ENCODE data around the gene WDR77. TPM values are rescaled to one million over a fixed set of nuclear protein-coding genes. Genes with fewer than 3 reads are reported as not detected.
A peak's percentile ranks its signal among the peaks of the same experiment; 100 is the strongest.

The WDR77 gene
- 54.6 TPM for total RNA-seq

GRCh38 chr1:111448918-111449702 is at the start of gene WDR77, which contains the start of gene ATP5PB:
WDR77 (minus strand) TSS chr1:111449256; CDS start chr1:111449169, 87 bp downstream.
ATP5PB (plus strand) TSS chr1:111449464; CDS start chr1:111449542, 78 bp downstream.
- peak; percentile 97 for DNase-seq (ENCODE audit: low spot score)

- no peak for DNase-seq (ENCODE audit: low spot score)
Measured at GRCh38 chr1:111497592-111497991, 48.5 kb upstream of the WDR77 start.

- no peak for DNase-seq (ENCODE audit: low spot score)
Measured at GRCh38 chr1:111496398-111496797, 47.3 kb upstream of the WDR77 start.

DNA sequence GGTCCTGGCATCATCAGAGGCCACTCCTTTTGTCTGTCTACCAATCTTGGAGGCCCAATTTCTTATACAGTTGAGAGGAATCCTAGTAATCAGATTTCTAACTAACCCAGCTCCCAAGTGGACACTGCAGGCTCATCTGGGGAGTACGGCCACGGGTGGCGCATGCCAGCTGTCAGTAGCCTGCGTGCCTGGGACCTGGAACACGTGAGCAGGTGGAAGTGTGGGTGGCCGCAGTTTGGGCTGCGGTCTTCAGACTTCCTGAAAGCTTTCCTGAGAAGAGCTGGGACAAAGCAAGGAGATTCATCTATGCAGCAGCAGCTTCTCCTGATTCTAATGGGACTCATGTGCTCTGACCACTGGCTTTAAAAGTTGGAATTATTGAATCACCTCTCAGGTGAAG is 42.0 kb upstream of the WDR77 start:
- no peak for DNase-seq (ENCODE audit: low spot score)

DNA sequence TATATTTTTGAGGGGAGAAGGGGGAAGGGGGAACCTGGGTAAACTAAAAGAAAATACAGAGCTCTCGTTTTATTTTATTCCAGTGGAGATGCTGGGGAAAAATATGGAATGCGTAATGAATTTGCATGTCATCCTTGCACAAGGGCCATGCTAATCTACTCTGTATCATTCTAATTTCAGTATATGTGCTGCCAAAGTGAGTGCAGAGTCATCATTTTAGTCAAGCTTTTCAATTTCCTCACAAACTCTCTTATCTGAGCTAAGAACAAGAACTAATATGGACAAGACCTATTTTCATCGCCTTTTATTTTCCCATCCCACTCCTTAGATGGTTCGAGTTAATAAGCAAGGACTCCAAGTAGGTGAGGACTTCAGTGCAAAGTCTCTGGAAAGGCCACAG is 41.2 kb upstream of the WDR77 start:
- no peak for DNase-seq (ENCODE audit: low spot score)

DNA sequence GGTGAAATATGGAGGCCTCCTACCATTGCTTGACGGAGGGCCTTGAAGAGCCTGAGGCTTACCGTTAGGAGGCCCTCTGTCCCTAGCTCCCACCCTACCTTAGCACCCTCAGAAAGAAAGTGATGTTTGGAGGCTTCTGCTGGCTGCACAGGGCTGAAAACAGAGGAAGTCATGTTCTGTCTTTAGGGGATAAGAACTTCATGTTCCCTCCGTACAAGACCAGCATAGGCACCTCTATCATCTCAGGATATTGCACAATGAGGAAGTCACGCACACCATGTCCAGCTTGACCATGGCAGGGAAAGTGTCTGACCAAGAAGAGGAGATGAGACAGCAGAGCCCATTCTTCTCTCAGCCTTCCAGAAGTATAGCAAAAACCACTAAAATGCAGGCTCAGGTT is 40.5 kb upstream of the WDR77 start:
- no peak for DNase-seq (ENCODE audit: low spot score)

GRCh38 chr1:111488669-111489068 is 39.6 kb upstream of the WDR77 start:
- no peak for DNase-seq (ENCODE audit: low spot score)

GRCh38 chr1:111487133-111487532 is 38.1 kb upstream of the WDR77 start:
- DNase-seq (ENCODE audit: low spot score) = no peak

GRCh38 chr1:111486431-111486830 is 37.4 kb upstream of the WDR77 start:
- DNase-seq (ENCODE audit: low spot score) = no peak

DNA sequence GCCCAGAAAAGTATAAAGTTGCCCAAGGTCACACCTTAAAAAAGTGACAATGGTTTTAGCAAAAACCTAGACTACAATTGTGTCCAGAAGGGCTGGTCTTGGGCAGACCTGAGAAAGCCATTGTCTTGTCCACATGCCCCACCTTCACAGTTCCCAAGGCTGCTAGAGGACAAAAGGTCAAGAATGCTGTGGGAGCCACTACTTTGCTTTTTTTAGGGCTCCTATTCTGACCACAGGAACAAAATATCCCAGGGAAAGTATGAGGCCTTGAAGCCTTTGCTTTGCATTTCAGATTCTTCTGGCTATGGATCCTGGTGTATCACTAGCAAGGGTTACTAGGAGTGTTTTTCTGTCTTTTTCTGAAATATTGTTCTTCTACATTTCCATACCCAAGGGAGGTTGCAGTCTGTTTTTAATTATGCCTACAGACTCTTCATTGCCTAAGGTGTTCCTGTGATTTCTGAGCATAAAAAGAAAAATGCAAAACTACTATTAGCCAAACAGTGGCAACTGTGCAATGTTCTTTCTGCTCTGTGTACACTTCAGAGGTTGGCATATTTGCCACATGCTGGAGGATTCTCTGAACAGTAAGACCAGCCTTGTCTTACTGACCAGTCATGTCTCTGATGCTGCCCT is 35.5 kb upstream of the WDR77 start:
- DNase-seq (ENCODE audit: low spot score) = no peak

DNA sequence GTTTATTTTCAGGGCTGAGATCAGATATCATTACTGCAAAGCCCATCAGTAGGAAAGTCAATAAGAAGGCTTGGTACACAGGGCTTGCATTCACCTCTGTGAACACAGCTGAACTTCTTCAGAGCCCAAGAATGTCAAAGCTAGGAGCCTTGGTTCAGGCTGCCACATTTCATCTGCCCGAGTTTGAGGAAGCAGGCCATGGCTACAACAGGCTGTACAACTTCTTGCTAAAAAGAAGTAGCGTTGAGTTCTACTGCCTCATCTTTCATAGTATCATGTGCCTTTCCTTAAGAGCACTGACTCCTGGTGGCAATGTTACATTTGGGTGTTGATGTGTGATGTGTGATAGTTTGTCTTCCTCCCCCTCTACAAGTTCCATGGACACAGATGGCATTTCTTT is 34.8 kb upstream of the WDR77 start:
- DNase-seq (ENCODE audit: low spot score) = no peak

- DNase-seq (ENCODE audit: low spot score) = no peak
Measured at GRCh38 chr1:111483166-111483565, 34.1 kb upstream of the WDR77 start.

- peak; percentile 84 for DNase-seq (ENCODE audit: low spot score)
Measured at GRCh38 chr1:111481387-111482221, 32.5 kb upstream of the WDR77 start.

DNA sequence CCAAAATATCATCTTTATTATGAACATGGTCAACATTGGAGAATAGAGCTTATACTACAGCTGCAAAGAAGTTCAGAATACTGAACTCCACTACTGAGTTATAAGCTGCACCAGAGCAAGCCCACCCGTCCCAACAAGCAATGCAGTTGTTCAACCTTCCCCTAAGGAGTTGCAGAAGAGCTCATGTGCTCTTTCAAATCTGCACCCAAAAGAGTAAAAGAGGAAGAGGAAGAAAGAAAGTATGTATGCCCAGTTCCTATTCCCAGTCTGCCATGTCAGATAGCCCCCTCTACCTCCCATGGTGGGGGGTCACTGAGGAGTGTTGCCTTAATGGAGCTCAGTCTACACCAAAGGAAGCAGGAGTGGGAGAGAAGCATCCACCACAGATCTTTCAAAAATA is 31.6 kb upstream of the WDR77 start:
- no peak for DNase-seq (ENCODE audit: low spot score)

GRCh38 chr1:111476761-111477309 is 27.8 kb upstream of the WDR77 start:
- no peak for DNase-seq (ENCODE audit: low spot score)

GRCh38 chr1:111476214-111476613 is 27.2 kb upstream of the WDR77 start:
- no peak for DNase-seq (ENCODE audit: low spot score)

- DNase-seq (ENCODE audit: low spot score) = no peak
Measured at GRCh38 chr1:111475701-111476100, 26.6 kb upstream of the WDR77 start.

DNA sequence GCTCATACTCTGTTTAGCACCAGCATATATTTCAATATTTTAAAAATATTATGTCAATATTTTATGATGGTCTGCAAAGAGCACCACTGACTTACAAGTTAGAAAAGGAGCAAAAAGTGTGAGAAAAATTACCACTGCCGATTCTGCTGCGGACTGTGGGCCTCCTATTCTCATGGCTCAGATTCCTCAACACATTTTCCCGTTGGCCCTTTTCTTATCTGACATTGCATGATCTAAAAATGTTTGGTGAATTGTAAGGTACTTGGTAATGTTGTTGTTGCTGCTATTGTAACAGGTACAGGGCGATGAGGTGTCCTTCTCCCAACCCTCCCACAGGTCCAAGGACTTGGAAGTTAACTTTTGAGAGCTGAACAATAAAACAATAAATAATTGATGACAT is 25.5 kb upstream of the WDR77 start:
- DNase-seq (ENCODE audit: low spot score) = no peak

GRCh38 chr1:111474106-111474505 is 25.1 kb upstream of the WDR77 start:
- no peak for DNase-seq (ENCODE audit: low spot score)

DNA sequence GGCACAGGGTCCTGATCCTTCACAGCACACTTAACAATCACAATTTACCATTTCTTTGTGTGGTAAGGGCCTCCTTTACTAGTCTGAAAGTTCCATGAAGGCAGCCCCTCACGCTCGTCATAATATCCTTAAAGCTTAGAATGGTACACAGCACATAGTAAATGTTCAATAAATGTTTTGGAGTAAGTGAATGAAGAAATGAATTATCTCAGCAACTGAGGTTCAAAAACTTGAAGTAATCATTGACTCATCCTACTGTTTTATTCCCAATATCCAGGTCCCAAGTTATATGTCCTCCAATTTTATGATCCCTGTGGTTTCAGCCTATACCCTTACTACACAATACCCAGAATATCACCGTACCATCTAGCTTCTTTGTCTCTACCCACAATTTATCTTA is 22.5 kb upstream of the WDR77 start:
- DNase-seq (ENCODE audit: low spot score) = no peak

DNA sequence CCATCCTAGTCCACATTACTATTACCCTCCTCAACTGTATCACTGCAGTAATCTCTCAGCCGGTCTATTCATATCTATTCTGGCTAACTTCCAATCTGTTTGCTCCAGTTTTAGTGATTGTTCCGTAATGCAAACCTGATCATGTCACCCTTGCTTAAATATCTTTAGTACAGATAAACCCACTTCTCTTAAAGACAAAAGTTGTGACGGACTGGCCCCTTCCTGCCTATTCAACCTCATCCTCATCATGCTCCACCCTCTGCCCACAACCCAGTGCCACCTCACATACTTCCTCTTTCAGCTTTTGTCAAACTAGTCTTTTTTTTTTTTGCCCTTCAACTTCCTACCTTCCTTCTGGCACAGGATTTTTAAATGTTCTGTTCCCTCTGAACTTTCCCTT is 22.0 kb upstream of the WDR77 start:
- DNase-seq (ENCODE audit: low spot score) = no peak

- no peak for DNase-seq (ENCODE audit: low spot score)
Measured at GRCh38 chr1:111470596-111470995, 21.5 kb upstream of the WDR77 start.
